IPS-18a (cell line): ENCODE data around the gene ZNF69.
"Not testable (repeated sequence)": the region's sequence is repeated elsewhere in the genome, so short reads cannot be mapped to it uniquely, and the experiment has no call there.

Experiments used
- H3K27ac ChIP-seq: one replicate; pipeline ENCODE4 v1.5.1; 2013; ENCODE audit warnings: low read length
- H3K27me3 ChIP-seq: one replicate; pipeline ENCODE4 v1.6.1; 2013; ENCODE audit warnings: mild to moderate bottlenecking, low read length; ENCODE audit not compliant: control insufficient read depth, insufficient read depth
- H3K36me3 ChIP-seq: one replicate; pipeline ENCODE4 v1.6.1; 2013; ENCODE audit warnings: low read depth, low read length; ENCODE audit not compliant: control insufficient read depth
- H3K4me1 ChIP-seq: one replicate; pipeline ENCODE4 v1.6.1; 2013; ENCODE audit warnings: low read depth, low read length; ENCODE audit not compliant: control insufficient read depth
- H3K4me3 ChIP-seq: one replicate; pipeline ENCODE4 v1.5.1; 2013; ENCODE audit warnings: low read length
- H3K9ac ChIP-seq: one replicate; pipeline ENCODE4 v1.6.1; 2013; ENCODE audit warnings: mild to moderate bottlenecking, low read length, moderate library complexity
- H3K9me3 ChIP-seq: one replicate; pipeline ENCODE4 v1.6.1; 2013; ENCODE audit warnings: low read depth, low read length; ENCODE audit not compliant: control insufficient read depth

The ZNF69 gene

DNA sequence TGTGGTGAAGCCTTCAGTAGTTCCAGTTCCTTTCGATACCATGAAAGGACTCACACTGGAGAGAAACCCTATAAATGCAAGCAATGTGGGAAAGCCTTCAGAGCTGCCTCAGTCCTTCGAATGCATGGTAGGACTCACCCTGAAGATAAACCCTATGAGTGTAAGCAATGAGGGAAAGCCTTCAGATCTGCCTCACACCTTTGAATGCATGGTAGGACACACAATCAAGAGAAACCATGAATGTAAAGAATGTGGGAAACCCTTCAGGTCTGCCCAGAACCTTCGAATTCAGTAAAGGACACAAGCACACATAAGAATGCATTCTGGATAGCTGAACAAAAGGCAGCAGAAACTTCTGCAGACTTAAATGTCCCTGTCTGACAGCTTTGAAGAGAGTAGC is 18.3 kb downstream of the ZNF69 start:
- Histone ChIP-seq H3K36me3 (peaks cover 31% of the 10 kb centered on the region), H3K27ac (no peak overlapping the region), H3K9ac (no peak overlapping the region), H3K4me1 (no peaks in the 10 kb centered on the region), H3K9me3 (peaks cover 54% of the 10 kb centered on the region), H3K27me3 (no peaks in the 10 kb centered on the region), H3K4me3 (peak overlapping the region; percentile 25)

DNA sequence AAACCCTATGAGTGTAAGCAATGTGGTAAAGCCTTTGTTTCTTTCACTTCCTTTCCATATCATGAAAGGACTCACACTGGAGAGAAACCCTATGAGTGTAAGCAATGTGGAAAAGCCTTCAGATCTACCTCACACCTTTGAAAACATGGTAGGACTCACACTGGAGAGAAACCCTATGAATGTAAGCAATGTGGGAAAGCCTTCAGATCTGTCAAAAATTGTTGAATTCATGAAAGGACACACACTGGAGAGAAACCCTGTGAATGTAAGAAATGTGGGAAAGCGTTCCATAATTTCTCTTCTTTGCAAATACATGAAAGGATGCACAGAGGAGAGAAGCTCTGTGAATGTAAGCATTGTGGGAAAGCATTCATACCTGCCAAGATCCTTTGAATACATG is 24.4 kb downstream of the ZNF69 start:
- H3K4me1 ChIP-seq, H3K9ac ChIP-seq, H3K4me3 ChIP-seq, H3K27ac ChIP-seq, H3K36me3 ChIP-seq, H3K27me3 ChIP-seq: not testable (repeated sequence)
- peaks cover 41% of the 10 kb centered on the region for H3K9me3 ChIP-seq

- H3K4me3 ChIP-seq, H3K27ac ChIP-seq, H3K36me3 ChIP-seq, H3K27me3 ChIP-seq, H3K4me1 ChIP-seq, H3K9ac ChIP-seq: not testable (repeated sequence)
- H3K9me3 ChIP-seq, result peaks cover 48% of the 10 kb centered on the region
Observed at GRCh38 chr19:11914417-11915051, 27.0 kb downstream of the ZNF69 start.

- Histone ChIP-seq H3K4me1 (peaks cover 3% of the 10 kb centered on the region), H3K27ac (no peak overlapping the region), H3K9ac (no peak overlapping the region)
Observed at GRCh38 chr19:11921852-11922495, 34.4 kb downstream of the ZNF69 start.

GRCh38 chr19:11924886-11925650 is 37.5 kb downstream of the ZNF69 start, which contains the start of gene ZNF700:
Gene ZNF700, plus strand, starts transcription at chr19:11925107. Its CDS starts 104 bp downstream, at chr19:11925211.
- H3K27ac ChIP-seq, result peak within 1 kb of the TSS; percentile 85
- no peaks in the 10 kb centered on the region for H3K36me3 ChIP-seq
- peaks cover 3% of the 10 kb centered on the region for H3K4me1 ChIP-seq
- peak within 1 kb of the TSS; percentile 92 for H3K9ac ChIP-seq
- no peaks in the 10 kb centered on the region for H3K27me3 ChIP-seq
- no peaks in the 10 kb centered on the region for H3K9me3 ChIP-seq
- H3K4me3 ChIP-seq, result peak within 1 kb of the TSS; percentile 91

More at GRCh38 chr19:11921852-11922495, 34.4 kb downstream of the ZNF69 start:
- Histone ChIP-seq H3K9me3 (peaks cover 11% of the 10 kb centered on the region), H3K36me3 (no peaks in the 10 kb centered on the region), H3K27me3 (no peaks in the 10 kb centered on the region), H3K4me3 (no peak overlapping the region)

DNA sequence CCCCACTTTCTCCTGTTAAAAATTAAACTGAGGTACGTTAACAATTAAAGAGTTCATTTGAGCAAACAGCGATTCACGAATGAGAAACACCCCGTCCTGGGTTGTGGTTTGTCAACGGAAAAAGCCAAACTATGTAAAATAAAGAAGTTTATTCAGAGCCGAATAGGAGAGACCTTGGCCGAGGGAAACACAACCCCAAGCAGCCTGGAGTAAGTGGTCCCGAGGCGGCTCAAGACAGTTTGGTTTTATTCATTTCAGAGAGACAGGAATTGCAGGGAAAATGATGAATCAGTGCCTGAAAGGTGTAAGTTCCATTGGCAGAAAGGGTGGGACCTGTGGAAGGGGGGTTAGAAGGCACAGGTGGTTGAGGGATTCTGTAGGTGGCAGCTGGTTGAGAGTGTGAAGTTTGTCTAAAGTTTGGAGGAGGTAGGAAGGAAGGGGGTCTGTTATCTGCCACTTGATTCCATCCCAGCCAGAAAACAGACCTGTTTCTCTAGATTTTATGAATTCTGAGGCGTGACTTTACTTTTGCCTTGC is 38.1 kb downstream of the ZNF69 start:
- H3K27ac ChIP-seq, H3K4me1 ChIP-seq: not testable (repeated sequence)
- peak overlapping the region; percentile 91 for H3K4me3 ChIP-seq

DNA sequence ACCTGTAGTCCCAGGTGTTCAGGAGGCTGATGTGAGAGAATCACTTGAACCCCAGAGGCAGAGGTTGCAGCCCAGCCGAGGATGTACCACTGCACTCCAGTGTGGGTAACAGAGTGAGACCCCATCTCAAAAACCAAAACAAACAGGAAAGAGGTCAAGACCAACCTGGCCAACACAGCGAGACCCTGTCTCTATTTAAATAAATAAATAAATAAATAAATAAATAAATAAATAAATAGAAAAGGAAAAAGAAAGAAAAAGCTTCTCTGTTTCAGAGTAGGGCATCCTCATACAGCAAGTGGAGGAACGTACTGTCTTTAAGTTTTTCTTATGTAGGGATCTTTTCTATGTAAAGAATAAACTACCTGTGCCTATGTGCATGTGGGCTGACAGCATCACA is 39.6 kb downstream of the ZNF69 start:
- Histone ChIP-seq H3K4me1 (peaks cover 3% of the 10 kb centered on the region), H3K36me3 (peaks cover 6% of the 10 kb centered on the region), H3K27me3 (no peaks in the 10 kb centered on the region), H3K27ac (no peak overlapping the region), H3K4me3 (no peak overlapping the region), H3K9ac (no peak overlapping the region), H3K9me3 (no peaks in the 10 kb centered on the region)

More for the DNA sequence above, 38.1 kb downstream of the ZNF69 start:
- not testable (repeated sequence) for H3K27me3 ChIP-seq, H3K36me3 ChIP-seq, H3K9me3 ChIP-seq
- H3K9ac ChIP-seq, result peak overlapping the region; percentile 92

DNA sequence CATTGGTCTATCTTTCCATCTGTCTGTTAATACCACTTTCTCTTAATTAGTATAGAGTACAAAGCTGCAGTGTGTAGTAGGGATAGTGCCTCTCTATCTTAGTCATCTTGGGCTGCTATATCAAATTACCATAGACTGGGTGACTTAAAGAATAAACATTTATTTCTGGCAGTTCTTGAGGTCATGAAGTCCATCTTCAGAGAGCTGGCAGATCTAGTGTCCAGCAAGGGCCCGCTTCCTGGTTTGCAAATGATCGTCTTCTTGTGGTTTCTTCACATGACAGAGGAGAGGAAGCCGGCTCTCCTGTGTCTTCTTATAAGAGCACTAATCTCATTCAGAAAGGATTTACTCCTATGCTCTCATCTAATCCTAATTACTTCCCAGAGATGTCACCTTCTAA is 43.5 kb downstream of the ZNF69 start:
- no peaks in the 10 kb centered on the region for H3K4me1 ChIP-seq
- H3K36me3 ChIP-seq, result peaks cover 6% of the 10 kb centered on the region
- H3K27me3 ChIP-seq, result no peaks in the 10 kb centered on the region
- no peak overlapping the region for H3K27ac ChIP-seq
- peaks cover 6% of the 10 kb centered on the region for H3K9me3 ChIP-seq
- H3K4me3 ChIP-seq, result no peak overlapping the region
- H3K9ac ChIP-seq, result no peak overlapping the region

GRCh38 chr19:11931513-11931912 is 43.9 kb downstream of the ZNF69 start:
- Histone ChIP-seq H3K36me3 (peaks cover 6% of the 10 kb centered on the region), H3K9ac (no peak overlapping the region), H3K27me3 (no peaks in the 10 kb centered on the region), H3K27ac (no peak overlapping the region), H3K9me3 (peaks cover 6% of the 10 kb centered on the region), H3K4me1 (no peaks in the 10 kb centered on the region), H3K4me3 (no peak overlapping the region)

DNA sequence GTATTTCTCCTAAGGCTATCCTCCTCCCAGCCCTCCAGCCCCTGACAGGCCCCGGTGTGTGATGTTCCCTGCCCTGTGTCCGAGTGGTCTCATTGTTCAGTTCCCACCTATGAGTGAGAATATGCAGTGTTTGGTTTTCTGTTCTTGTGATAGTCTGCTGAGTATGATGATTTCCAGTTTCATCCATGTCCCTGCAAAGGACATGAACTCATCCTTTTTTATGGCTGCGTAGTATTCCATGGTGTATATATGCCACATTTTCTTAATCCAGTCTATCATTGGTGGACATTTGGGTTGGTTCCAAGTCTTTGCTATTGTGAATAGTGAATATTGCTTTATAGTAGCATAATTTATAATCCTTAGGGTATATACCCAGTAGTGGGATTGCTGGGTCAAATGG is 48.2 kb downstream of the ZNF69 start:
- not testable (repeated sequence) for H3K4me3 ChIP-seq, H3K9me3 ChIP-seq, H3K27me3 ChIP-seq, H3K4me1 ChIP-seq, H3K9ac ChIP-seq, H3K27ac ChIP-seq, H3K36me3 ChIP-seq

DNA sequence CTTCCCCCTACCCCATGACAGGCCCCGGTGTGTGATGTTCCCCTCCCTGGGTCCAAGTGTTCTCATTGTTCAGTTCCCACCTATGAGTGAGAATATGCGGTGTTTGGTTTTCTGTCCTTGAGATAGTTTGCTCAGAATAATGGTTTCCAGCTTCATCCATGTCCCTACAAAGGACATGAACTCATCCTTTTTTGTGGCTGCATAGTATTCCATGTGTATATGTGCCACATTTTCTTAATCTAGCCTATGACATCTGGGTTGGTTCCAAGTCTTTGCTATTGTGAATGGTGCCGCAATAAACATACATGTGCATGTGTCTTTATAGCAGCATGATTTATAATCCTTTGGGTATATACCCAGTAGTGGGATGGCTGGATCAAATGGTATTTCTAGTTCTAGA is 50.8 kb downstream of the ZNF69 start:
- not testable (repeated sequence) for H3K9ac ChIP-seq, H3K4me1 ChIP-seq, H3K27ac ChIP-seq, H3K4me3 ChIP-seq, H3K36me3 ChIP-seq, H3K27me3 ChIP-seq
- H3K9me3 ChIP-seq, result peaks cover 21% of the 10 kb centered on the region
